Panc1 (cell line): ENCODE results near the gene ZMYM2.

Experiments used
- POLR2AphosphoS5 ChIP-seq: IDR thresholded peaks from 2 replicates; pipeline ENCODE4 v1.6.1; 2012; ENCODE audit warnings: mild to moderate bottlenecking, low read depth, low read length, moderate library complexity
- SIN3A ChIP-seq: IDR thresholded peaks from 2 replicates; pipeline ENCODE4 v1.6.1; 2012; ENCODE audit warnings: low read depth, mild to moderate bottlenecking, low read length, moderate library complexity, borderline replicate concordance; ENCODE audit not compliant: insufficient read depth
- TCF7L2 ChIP-seq: IDR thresholded peaks from 2 replicates; pipeline ENCODE4 v1.6.1; 2011; ENCODE audit warnings: mild to moderate bottlenecking, low read depth, low read length, inconsistent platforms
- TF ChIP-seq, protein P1 (sequence below): fragments of 450-650 bp; IDR thresholded peaks from 2 replicates; pipeline ENCODE4 v1.5.1; 2017; ENCODE audit warnings: mild to moderate bottlenecking
- TF ChIP-seq, protein P2 (sequence below), 2 experiments: IDR thresholded peaks; 2 replicates each; pipeline ENCODE4 v1.6.1; 2011 to 2012; ENCODE audit warnings: low read depth in 2 of 2, control low read depth in 1 of 2, low read length in 1 of 2, mild to moderate bottlenecking in 1 of 2, moderate library complexity in 1 of 2; ENCODE audit not compliant: insufficient read depth in 1 of 2

GRCh38 chr13:19978831-19979437 is 20.4 kb downstream of the ZMYM2 start:
- TF ChIP-seq, protein P1, sequence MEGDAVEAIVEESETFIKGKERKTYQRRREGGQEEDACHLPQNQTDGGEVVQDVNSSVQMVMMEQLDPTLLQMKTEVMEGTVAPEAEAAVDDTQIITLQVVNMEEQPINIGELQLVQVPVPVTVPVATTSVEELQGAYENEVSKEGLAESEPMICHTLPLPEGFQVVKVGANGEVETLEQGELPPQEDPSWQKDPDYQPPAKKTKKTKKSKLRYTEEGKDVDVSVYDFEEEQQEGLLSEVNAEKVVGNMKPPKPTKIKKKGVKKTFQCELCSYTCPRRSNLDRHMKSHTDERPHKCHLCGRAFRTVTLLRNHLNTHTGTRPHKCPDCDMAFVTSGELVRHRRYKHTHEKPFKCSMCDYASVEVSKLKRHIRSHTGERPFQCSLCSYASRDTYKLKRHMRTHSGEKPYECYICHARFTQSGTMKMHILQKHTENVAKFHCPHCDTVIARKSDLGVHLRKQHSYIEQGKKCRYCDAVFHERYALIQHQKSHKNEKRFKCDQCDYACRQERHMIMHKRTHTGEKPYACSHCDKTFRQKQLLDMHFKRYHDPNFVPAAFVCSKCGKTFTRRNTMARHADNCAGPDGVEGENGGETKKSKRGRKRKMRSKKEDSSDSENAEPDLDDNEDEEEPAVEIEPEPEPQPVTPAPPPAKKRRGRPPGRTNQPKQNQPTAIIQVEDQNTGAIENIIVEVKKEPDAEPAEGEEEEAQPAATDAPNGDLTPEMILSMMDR = no peak
- TF ChIP-seq, protein P2, sequence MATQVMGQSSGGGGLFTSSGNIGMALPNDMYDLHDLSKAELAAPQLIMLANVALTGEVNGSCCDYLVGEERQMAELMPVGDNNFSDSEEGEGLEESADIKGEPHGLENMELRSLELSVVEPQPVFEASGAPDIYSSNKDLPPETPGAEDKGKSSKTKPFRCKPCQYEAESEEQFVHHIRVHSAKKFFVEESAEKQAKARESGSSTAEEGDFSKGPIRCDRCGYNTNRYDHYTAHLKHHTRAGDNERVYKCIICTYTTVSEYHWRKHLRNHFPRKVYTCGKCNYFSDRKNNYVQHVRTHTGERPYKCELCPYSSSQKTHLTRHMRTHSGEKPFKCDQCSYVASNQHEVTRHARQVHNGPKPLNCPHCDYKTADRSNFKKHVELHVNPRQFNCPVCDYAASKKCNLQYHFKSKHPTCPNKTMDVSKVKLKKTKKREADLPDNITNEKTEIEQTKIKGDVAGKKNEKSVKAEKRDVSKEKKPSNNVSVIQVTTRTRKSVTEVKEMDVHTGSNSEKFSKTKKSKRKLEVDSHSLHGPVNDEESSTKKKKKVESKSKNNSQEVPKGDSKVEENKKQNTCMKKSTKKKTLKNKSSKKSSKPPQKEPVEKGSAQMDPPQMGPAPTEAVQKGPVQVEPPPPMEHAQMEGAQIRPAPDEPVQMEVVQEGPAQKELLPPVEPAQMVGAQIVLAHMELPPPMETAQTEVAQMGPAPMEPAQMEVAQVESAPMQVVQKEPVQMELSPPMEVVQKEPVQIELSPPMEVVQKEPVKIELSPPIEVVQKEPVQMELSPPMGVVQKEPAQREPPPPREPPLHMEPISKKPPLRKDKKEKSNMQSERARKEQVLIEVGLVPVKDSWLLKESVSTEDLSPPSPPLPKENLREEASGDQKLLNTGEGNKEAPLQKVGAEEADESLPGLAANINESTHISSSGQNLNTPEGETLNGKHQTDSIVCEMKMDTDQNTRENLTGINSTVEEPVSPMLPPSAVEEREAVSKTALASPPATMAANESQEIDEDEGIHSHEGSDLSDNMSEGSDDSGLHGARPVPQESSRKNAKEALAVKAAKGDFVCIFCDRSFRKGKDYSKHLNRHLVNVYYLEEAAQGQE (IDR thresholded peaks at IDR 0.05; ENCODE audit: insufficient read depth in 1 of 2, low read depth in 2 of 2, low read length in 1 of 2) = no peak
- TF ChIP-seq TCF7L2 (no peak), POLR2AphosphoS5 (no peak), SIN3A (no peak)
